SU-DHL-6 (cell line): Measurements from ENCODE around the gene ARFGEF2.

Source experiments
- H2AFZ ChIP-seq: fragments of 200-600 bp; sonication (generic); 2 replicates; pipeline ENCODE4 v1.6.1; 2014; ENCODE audit warnings: low read depth, mild to moderate bottlenecking, moderate library complexity, mixed read lengths, antibody characterized with exemption, low read length; ENCODE audit not compliant: severe bottlenecking
- H3F3A ChIP-seq: fragments of 200-600 bp; shearing (Covaris generic); 2 replicates; pipeline ENCODE4 v1.6.0; 2016; ENCODE audit warnings: antibody characterized with exemption, mild to moderate bottlenecking; ENCODE audit not compliant: insufficient read depth
- H3K27ac ChIP-seq: fragments of 200-600 bp; sonication (generic); 2 replicates; pipeline ENCODE4 v1.5.1; 2016; ENCODE audit warnings: low read depth, mild to moderate bottlenecking, low read length, moderate library complexity, mixed read lengths
- H3K27me3 ChIP-seq: fragments of 200-600 bp; sonication (generic), shearing (Covaris generic); 2 replicates; pipeline ENCODE4 v1.6.0; 2014; ENCODE audit warnings: mild to moderate bottlenecking, low read length
- H3K36me3 ChIP-seq: fragments of 200-600 bp; sonication (generic); 2 replicates; pipeline ENCODE4 v1.6.1; 2014; ENCODE audit warnings: mild to moderate bottlenecking, low read length, mixed read lengths
- H3K4me2 ChIP-seq: fragments of 300-600, 200-600 bp; shearing (Covaris generic), sonication (generic); 2 replicates; pipeline ENCODE4 v1.6.0; 2014; ENCODE audit warnings: low read length, low read depth, mild to moderate bottlenecking; ENCODE audit not compliant: poor library complexity, severe bottlenecking
- H3K4me3 ChIP-seq: fragments of 200-600 bp; sonication (generic); 2 replicates; pipeline ENCODE4 v1.5.1; 2014; ENCODE audit warnings: antibody characterized with exemption, low read length, mild to moderate bottlenecking, mixed read lengths; ENCODE audit not compliant: insufficient read depth, poor library complexity, severe bottlenecking
- H3K79me2 ChIP-seq: fragments of 200-600 bp; sonication (generic); 2 replicates; pipeline ENCODE4 v1.6.1; 2014; ENCODE audit warnings: mild to moderate bottlenecking, low read length, moderate library complexity; ENCODE audit not compliant: insufficient read depth
- H3K9ac ChIP-seq: fragments of 200-600 bp; sonication (generic); 2 replicates; pipeline ENCODE4 v1.7.0; 2014; ENCODE audit warnings: mild to moderate bottlenecking, low read length
- H3K9me2 ChIP-seq: fragments of 200-600 bp; sonication (generic); replicated peaks from 2 replicates; pipeline ENCODE4 v1.6.1; 2014; ENCODE audit warnings: low read length; ENCODE audit not compliant: insufficient read depth
- H3K9me3 ChIP-seq: fragments of 200-600 bp; sonication (generic); 2 replicates; pipeline ENCODE4 v1.6.1; 2014; ENCODE audit warnings: low read length, mixed read lengths; ENCODE audit not compliant: insufficient read depth
- H4K20me1 ChIP-seq: fragments of 200-600 bp; sonication (generic); 2 replicates; pipeline ENCODE4 v1.6.1; 2014; ENCODE audit warnings: low read depth, mild to moderate bottlenecking, antibody characterized with exemption, low read length, moderate library complexity, mixed read lengths
- CTCF ChIP-seq: fragments of 200-600 bp; sonication (generic); IDR thresholded peaks from one replicate; pipeline ENCODE4 v1.5.1; 2017; ENCODE audit warnings: antibody characterized with exemption, mild to moderate bottlenecking, low read length, moderate library complexity; ENCODE audit not compliant: insufficient read depth, poor library complexity, severe bottlenecking
- EZH2phosphoT487 ChIP-seq: fragments of 200-600 bp; sonication (generic), shearing (Covaris generic); conservative IDR thresholded peaks from 2 replicates; pipeline ENCODE4 v1.6.1; 2018; ENCODE audit warnings: mild to moderate bottlenecking, antibody characterized with exemption, low read length, moderate library complexity, mixed read lengths

The ARFGEF2 gene

GRCh38 chr20:48893374-48893773 lies 28.1 kb upstream of the ARFGEF2 start:
- Histone ChIP-seq H3K9ac (no peak overlapping the region), H3F3A (no peaks in the 10 kb centered on the region), H3K4me3 (no peak overlapping the region), H3K9me2 (no peaks in the 10 kb centered on the region), H3K9me3 (no peaks in the 10 kb centered on the region), H2AFZ (no peak overlapping the region), H4K20me1 (no peaks in the 10 kb centered on the region), H3K27ac (no peak overlapping the region), H3K79me2 (no peaks in the 10 kb centered on the region), H3K27me3 (no peaks in the 10 kb centered on the region), H3K4me2 (no peak overlapping the region), H3K36me3 (no peaks in the 10 kb centered on the region)
- TF ChIP-seq EZH2phosphoT487 = no peak
- no peak for TF ChIP-seq CTCF

GRCh38 chr20:48897305-48898010 lies 24.1 kb upstream of the ARFGEF2 start:
- Histone ChIP-seq H3K27me3 (no peaks in the 10 kb centered on the region), H3K27ac (no peak overlapping the region), H3K4me3 (no peak overlapping the region), H2AFZ (no peak overlapping the region), H4K20me1 (no peaks in the 10 kb centered on the region), H3K79me2 (no peaks in the 10 kb centered on the region), H3K9me3 (no peaks in the 10 kb centered on the region), H3K9me2 (no peaks in the 10 kb centered on the region), H3K36me3 (no peaks in the 10 kb centered on the region), H3K9ac (no peak overlapping the region), H3K4me2 (no peak overlapping the region), H3F3A (no peaks in the 10 kb centered on the region)
- no peak for TF ChIP-seq CTCF
- TF ChIP-seq EZH2phosphoT487 = no peak

GRCh38 chr20:48898210-48898609 lies 23.3 kb upstream of the ARFGEF2 start:
- Histone ChIP-seq H3K27me3 (no peaks in the 10 kb centered on the region), H2AFZ (no peak overlapping the region)

More at GRCh38 chr20:48898210-48898609, 23.3 kb upstream of the ARFGEF2 start:
- H3K4me2 ChIP-seq = no peak overlapping the region
- H3K36me3 ChIP-seq = no peaks in the 10 kb centered on the region
- no peaks in the 10 kb centered on the region for H4K20me1 ChIP-seq
- no peak overlapping the region for H3K4me3 ChIP-seq
- H3K27ac ChIP-seq = no peak overlapping the region
- H3K9ac ChIP-seq = no peak overlapping the region
- no peaks in the 10 kb centered on the region for H3K9me3 ChIP-seq
- no peaks in the 10 kb centered on the region for H3K9me2 ChIP-seq
- no peaks in the 10 kb centered on the region for H3F3A ChIP-seq
- H3K79me2 ChIP-seq = no peaks in the 10 kb centered on the region
- TF ChIP-seq CTCF = no peak
- TF ChIP-seq EZH2phosphoT487 = no peak
